Measurements from ENCODE around the gene SPTLC1. TPM values are rescaled to one million over a fixed set of nuclear protein-coding genes. Genes with fewer than 3 reads are reported as not detected.
"Not testable (repeated sequence)": the region's sequence is repeated elsewhere in the genome, so short reads cannot be mapped to it uniquely, and the experiment has no call there.

The SPTLC1 gene
- total and polyA plus RNA-seq, 11 donors, result 10.6 to 41.0 (median 22.1) TPM

GRCh38 chr9:92138157-92138959 lies 23.1 kb upstream of the SPTLC1 start:
- Histone ChIP-seq H3K4me3 (no peak overlapping the region), H3K9me3 (no peaks in the 10 kb centered on the region), H3K27ac (no peak overlapping the region), H3K4me1 (peaks cover 0 to 28% (median 8%) of the 10 kb centered on the region in 12 donors), H3K36me3 (no peaks in the 10 kb centered on the region), H3K27me3 (peaks cover 4 to 17% (median 7%) of the 10 kb centered on the region in 9 donors)
- 34 to 43% (median 39%) methylated on average over 19 to 22 of the region's 22 CpGs for WGBS, 4 donors
- DNase-seq (peak; percentile 55 to 87 (median 66)), ATAC-seq (peak; percentile 52 to 64 (median 63))
- intact Hi-C loops (cut with DNase I), result loop anchor here in 8 of 10 donors (2.0 to 10.0 kb wide), 12 partner anchors 84 to 654 kb away; partner anchors contain the start of gene IARS1 (in 4 of the 8)
- TF ChIP-seq CTCF (IDR thresholded peaks at IDR 0.05) (peak; percentile 74 to 92 (median 89)), POLR2A (IDR thresholded peaks at IDR 0.05) (no peak)

GRCh38 chr9:92136184-92136858 lies 21.1 kb upstream of the SPTLC1 start:
- WGBS, 4 donors, result 72 to 80% (median 75%) methylated on average over 15 to 19 of the region's 19 CpGs
- Histone ChIP-seq H3K36me3 (no peaks in the 10 kb centered on the region), H3K9me3 (no peaks in the 10 kb centered on the region), H3K27ac (no peak overlapping the region), H3K27me3 (peaks cover 0 to 17% (median 2%) of the 10 kb centered on the region in 9 donors), H3K4me1 (peaks cover 0 to 22% (median 7%) of the 10 kb centered on the region in 12 donors), H3K4me3 (no peak overlapping the region)
- TF ChIP-seq POLR2A (IDR thresholded peaks at IDR 0.05) (no peak), CTCF (IDR thresholded peaks at IDR 0.05) (no peak)
- DNase-seq, result no peak
- no peak for ATAC-seq
- intact Hi-C loops (cut with DNase I), result loop anchor here in 9 of 10 donors (2.0 to 10.0 kb wide), 12 partner anchors 86 to 656 kb away; partner anchors contain the start of gene IARS1 (in 3 of the 9)

- Histone ChIP-seq H3K9me3 (no peaks in the 10 kb centered on the region), H3K4me3 (no peak overlapping the region), H3K4me1 (peaks cover 0 to 15% (median 3%) of the 10 kb centered on the region in 12 donors), H3K36me3 (no peaks in the 10 kb centered on the region), H3K27ac (no peak overlapping the region), H3K27me3 (peaks cover 0 to 12% (median 0%) of the 10 kb centered on the region in 9 donors)
- 65 to 72% (median 71%) methylated on average over 6 to 7 of the region's 7 CpGs for WGBS, 4 donors
- DNase-seq (no peak), ATAC-seq (no peak)
- TF ChIP-seq POLR2A (IDR thresholded peaks at IDR 0.05), result no peak
- intact Hi-C loops (cut with DNase I), result loop anchor here in 8 of 10 donors (2.0 to 10.0 kb wide), 12 partner anchors 87 to 657 kb away; partner anchors contain the start of gene IARS1 (in 3 of the 8)
Observed at GRCh38 chr9:92135576-92135975, 20.4 kb upstream of the SPTLC1 start.

GRCh38 chr9:92133949-92134604 lies 18.9 kb upstream of the SPTLC1 start:
- H3K27me3 ChIP-seq, result peaks cover 0 to 10% (median 0%) of the 10 kb centered on the region in 9 donors
- no peak for TF ChIP-seq POLR2A (IDR thresholded peaks at IDR 0.05)
- peak; percentile 87 to 98 (median 93) for TF ChIP-seq CTCF (IDR thresholded peaks at IDR 0.05)
- no peaks in the 10 kb centered on the region for H3K9me3 ChIP-seq
- no peak overlapping the region for H3K27ac ChIP-seq
- ATAC-seq (peak; percentile 41 to 79 (median 74)), DNase-seq (peak; percentile 68 to 87 (median 78))
- WGBS, 4 donors, result 9 to 16% (median 14%) methylated on average over 13 to 19 of the region's 19 CpGs
- H3K36me3 ChIP-seq, result no peaks in the 10 kb centered on the region
- H3K4me3 ChIP-seq, result peak overlapping the region in 5 of 12 donors; percentile 4 to 18 (median 13)
- peaks cover 0 to 11% (median 0%) of the 10 kb centered on the region in 12 donors for H3K4me1 ChIP-seq
- intact Hi-C loops (cut with DNase I), result loop anchor here in 7 of 10 donors (2.0 to 10.0 kb wide), 7 partner anchors 101 to 501 kb away; partner anchors contain the start of gene IARS1 (in 3 of the 7)

- DNase-seq, H3K4me1 ChIP-seq, H3K4me3 ChIP-seq, H3K27ac ChIP-seq, H3K9me3 ChIP-seq, H3K36me3 ChIP-seq, ATAC-seq: not testable (repeated sequence)
- 57 to 100% (median 93%) methylated on average over 1 of the region's 1 CpG for WGBS, 4 donors
- H3K27me3 ChIP-seq, result peaks cover 0 to 10% (median 0%) of the 10 kb centered on the region in 9 donors
- intact Hi-C loops (cut with DNase I), result loop anchor here in 6 of 10 donors (10.0 kb wide), 6 partner anchors 102 to 502 kb away; partner anchors contain the start of gene IARS1 (in 3 of the 6)
Observed at GRCh38 chr9:92132913-92133312, 17.7 kb upstream of the SPTLC1 start.
